BJ (cell line): ENCODE results near the gene SCAMP5. TPM values are rescaled to one million over a fixed set of nuclear protein-coding genes. Genes with fewer than 3 reads are reported as not detected.

ENCODE experiments used
- CTCF ChIA-PET: fragments of 350-600 bp; formaldehyde crosslinking; extraction: SDS; loops from one replicate; lab custom pipeline; 2021; ENCODE audit warnings: antibody characterized with exemption, inconsistent platforms; lab: Yijun Ruan, JAX
- POLR2A ChIA-PET: fragments of 300-600 bp; sonication (Branson Sonifier 250); formaldehyde crosslinking; extraction: SDS; loops from one replicate; lab custom pipeline; 2021; ENCODE audit warnings: antibody characterized with exemption; lab: Charles Lee
- DNase-seq: peaks from one replicate; pipeline ENCODE4 v3.0.0-alpha.2; 2011; ENCODE audit warnings: low read depth
- H3K27me3 ChIP-seq: 2 replicates; pipeline ENCODE4 v1.6.0; 2011; ENCODE audit warnings: low read length; ENCODE audit not compliant: control insufficient read depth, insufficient read depth
- H3K36me3 ChIP-seq: 2 replicates; pipeline ENCODE4 v1.5.1; 2011; ENCODE audit warnings: low read length; ENCODE audit not compliant: control insufficient read depth, insufficient read depth
- H3K4me3 ChIP-seq: 2 replicates; pipeline ENCODE4 v1.5.1; 2011; ENCODE audit warnings: low read depth, mild to moderate bottlenecking, control low read depth, low read length
- CTCF ChIP-seq: IDR thresholded peaks from 2 replicates; pipeline ENCODE4 v1.5.1; 2011; ENCODE audit warnings: low read depth, mild to moderate bottlenecking, control low read depth, inconsistent platforms, low read length, moderate library complexity; ENCODE audit not compliant: insufficient read depth
- polyA plus RNA-seq: library from polyadenylated mRNA; depleted of rRNA; stranded (reverse); fragments of >200 nt; gene quantifications from 2 replicates; pipeline ENCODE4 v1.2.3, GENCODE V29; 2011

The SCAMP5 gene
- polyA plus RNA-seq, 1 experiment: 3.6 TPM

GRCh38 chr15:75016431-75016830 is 21.1 kb downstream of the SCAMP5 start:
- no peak for DNase-seq
- Histone ChIP-seq H3K4me3 (no peak overlapping the region), H3K36me3 (no peaks in the 10 kb centered on the region), H3K27me3 (peaks cover 6% of the 10 kb centered on the region)
- TF ChIP-seq CTCF: no peak
- ChIA-PET POLR2A (no interaction called here), CTCF (no interaction called here)

GRCh38 chr15:75019916-75020315 is 24.6 kb downstream of the SCAMP5 start:
- CTCF ChIA-PET: interaction anchor here (1.1 to 1.5 kb wide), 2 partner anchors 9 to 69 kb away, joined by 3 to 4 read pairs; no protein-coding TSS in a partner anchor
- H3K36me3 ChIP-seq: no peaks in the 10 kb centered on the region
- no peak for DNase-seq
- no peak for TF ChIP-seq CTCF
- H3K4me3 ChIP-seq: no peak overlapping the region
- no peaks in the 10 kb centered on the region for H3K27me3 ChIP-seq
- POLR2A ChIA-PET: no interaction called here

GRCh38 chr15:75021341-75021740 is 26.0 kb downstream of the SCAMP5 start:
- CTCF ChIA-PET: interaction anchor here (0.6 to 1.1 kb wide), 2 partner anchors 71 to 361 kb away, joined by 3 read pairs; no protein-coding TSS in a partner anchor
- DNase-seq: no peak
- Histone ChIP-seq H3K4me3 (no peak overlapping the region), H3K36me3 (no peaks in the 10 kb centered on the region), H3K27me3 (no peaks in the 10 kb centered on the region)
- no peak for TF ChIP-seq CTCF
- POLR2A ChIA-PET: no interaction called here

- H3K27me3 ChIP-seq: no peaks in the 10 kb centered on the region
- no peak for DNase-seq
- no peak overlapping the region for H3K4me3 ChIP-seq
- no peaks in the 10 kb centered on the region for H3K36me3 ChIP-seq
- CTCF ChIA-PET: interaction anchor here (1.1 to 10.3 kb wide), 3 partner anchors 21 to 227 kb away, joined by 4 to 237 read pairs (median 5); no protein-coding TSS in a partner anchor
- POLR2A ChIA-PET: no interaction called here
- TF ChIP-seq CTCF: no peak
These were observed 27.4 kb downstream of the SCAMP5 start for GRCh38 chr15:75022783-75023180.

- peak; percentile 51 for DNase-seq
- Histone ChIP-seq H3K27me3 (no peaks in the 10 kb centered on the region), H3K4me3 (peak within 1 kb of the TSS; percentile 99), H3K36me3 (0 out of 2 replicates have a peak, but pooled peaks cover 1% of the 10 kb centered on the region)
- ChIA-PET CTCF (interaction anchor here (0.8 to 10.3 kb wide), 5 partner anchors 20 to 226 kb away, joined by 3 to 237 read pairs (median 4); partner anchors contain the start of gene C15orf39), POLR2A (no interaction called here)
- TF ChIP-seq CTCF: no peak
These were observed 28.0 kb downstream of the SCAMP5 start, which contains the start of gene PPCDC for GRCh38 chr15:75023181-75023871. TSS of gene PPCDC (plus strand) at chr15:75023590. CDS start at chr15:75028319, 4,729 bp downstream.
